Measurements from ENCODE around the gene ECD.
"Not testable (repeated sequence)": the region's sequence is repeated elsewhere in the genome, so short reads cannot be mapped to it uniquely, and the experiment has no call there.

The ECD gene

GRCh38 chr10:73131913-73132686, 35.7 kb downstream of the ECD start:
- WGBS, 2 experiments = 97% methylated on average over 2 of the region's 2 CpGs
- Histone ChIP-seq H3K36me3 (ENCODE audit: control insufficient read depth, insufficient read depth, low read length) (peaks cover 29% of the 10 kb centered on the region), H3K4me1 (ENCODE audit: control insufficient read depth, insufficient read depth, low read length) (no peaks in the 10 kb centered on the region), H3K4me3 (ENCODE audit: insufficient read depth, low read depth, low read length) (no peak overlapping the region), H3K27ac (ENCODE audit: insufficient read depth, low read depth, low read length, poor library complexity, severe bottlenecking) (no peak overlapping the region), H3K27me3 (ENCODE audit: control insufficient read depth, insufficient read depth, low read length, poor library complexity, severe bottlenecking) (no peaks in the 10 kb centered on the region), H3K9me3 (ENCODE audit: control insufficient read depth, low read length) (no peaks in the 10 kb centered on the region)

- Histone ChIP-seq H3K27me3 (ENCODE audit: control insufficient read depth, insufficient read depth, low read length, poor library complexity, severe bottlenecking) (no peaks in the 10 kb centered on the region), H3K9me3 (ENCODE audit: control insufficient read depth, low read length) (no peaks in the 10 kb centered on the region), H3K4me3 (ENCODE audit: insufficient read depth, low read depth, low read length) (no peak overlapping the region), H3K36me3 (ENCODE audit: control insufficient read depth, insufficient read depth, low read length) (peaks cover 25% of the 10 kb centered on the region), H3K4me1 (ENCODE audit: control insufficient read depth, insufficient read depth, low read length) (no peaks in the 10 kb centered on the region), H3K27ac (ENCODE audit: insufficient read depth, low read depth, low read length, poor library complexity, severe bottlenecking) (no peak overlapping the region)
- 94 to 95% methylated on average over 2 of the region's 2 CpGs for WGBS, 2 experiments
Measured at GRCh38 chr10:73131301-73131700, 36.5 kb downstream of the ECD start.

DNA sequence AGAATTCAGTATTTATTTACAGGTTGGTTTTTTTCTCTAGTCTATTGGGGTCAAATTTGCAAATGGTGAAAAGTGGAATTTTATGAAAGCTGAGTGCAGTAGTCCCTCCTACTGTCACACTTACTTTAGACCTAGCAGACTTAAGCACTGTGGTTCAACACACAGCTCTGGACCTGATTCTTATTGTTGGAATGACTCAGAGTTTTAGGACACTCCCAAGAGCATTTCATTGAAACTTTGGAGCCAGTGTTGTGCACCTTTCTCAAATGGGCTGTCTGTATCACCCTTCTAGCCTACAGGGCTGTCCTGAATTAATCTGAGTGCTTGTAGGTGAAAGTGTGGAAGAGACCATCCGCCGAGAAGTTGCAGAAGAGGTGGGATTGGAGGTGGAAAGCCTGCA, 41.5 kb downstream of the ECD start:
- Histone ChIP-seq H3K4me1 (ENCODE audit: control insufficient read depth, insufficient read depth, low read length) (no peaks in the 10 kb centered on the region), H3K27me3 (ENCODE audit: control insufficient read depth, insufficient read depth, low read length, poor library complexity, severe bottlenecking) (no peaks in the 10 kb centered on the region), H3K36me3 (ENCODE audit: control insufficient read depth, insufficient read depth, low read length) (peaks cover 8% of the 10 kb centered on the region), H3K9me3 (ENCODE audit: control insufficient read depth, low read length) (no peaks in the 10 kb centered on the region), H3K27ac (ENCODE audit: insufficient read depth, low read depth, low read length, poor library complexity, severe bottlenecking) (no peak overlapping the region), H3K4me3 (ENCODE audit: insufficient read depth, low read depth, low read length) (no peak overlapping the region)
- WGBS, 2 experiments = 96 to 97% methylated on average over 2 of the region's 2 CpGs

GRCh38 chr10:73119952-73120351, 47.9 kb downstream of the ECD start:
- Histone ChIP-seq H3K27me3 (ENCODE audit: control insufficient read depth, insufficient read depth, low read length, poor library complexity, severe bottlenecking) (no peaks in the 10 kb centered on the region), H3K4me3 (ENCODE audit: insufficient read depth, low read depth, low read length) (no peak overlapping the region), H3K4me1 (ENCODE audit: control insufficient read depth, insufficient read depth, low read length) (no peaks in the 10 kb centered on the region), H3K27ac (ENCODE audit: insufficient read depth, low read depth, low read length, poor library complexity, severe bottlenecking) (no peak overlapping the region), H3K9me3 (ENCODE audit: control insufficient read depth, low read length) (no peaks in the 10 kb centered on the region), H3K36me3 (ENCODE audit: control insufficient read depth, insufficient read depth, low read length) (no peaks in the 10 kb centered on the region)
- 94 to 95% methylated on average over 4 of the region's 4 CpGs for whole genome bisulfite sequencing, 2 experiments

DNA sequence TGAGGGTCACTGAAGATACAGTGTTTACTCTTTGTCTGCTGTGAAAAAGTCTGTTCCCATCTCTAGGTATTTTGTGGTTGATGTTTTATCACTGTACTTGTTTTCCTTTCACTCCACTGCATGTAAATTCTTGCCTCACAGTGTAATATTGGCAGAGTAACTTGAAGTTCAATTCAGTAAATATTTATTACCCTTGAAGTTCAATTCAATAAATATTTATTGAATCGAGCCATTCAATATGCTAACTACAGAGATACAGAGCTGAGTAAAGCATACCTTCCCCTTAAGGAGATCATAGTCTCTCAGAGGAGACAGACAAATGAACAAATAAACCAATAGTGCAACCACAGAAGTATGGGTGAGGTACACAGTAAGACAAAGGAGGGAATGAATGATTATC, 48.4 kb downstream of the ECD start:
- Histone ChIP-seq H3K27ac (ENCODE audit: insufficient read depth, low read depth, low read length, poor library complexity, severe bottlenecking) (no peak overlapping the region), H3K9me3 (ENCODE audit: control insufficient read depth, low read length) (no peaks in the 10 kb centered on the region), H3K4me3 (ENCODE audit: insufficient read depth, low read depth, low read length) (no peak overlapping the region), H3K36me3 (ENCODE audit: control insufficient read depth, insufficient read depth, low read length) (no peaks in the 10 kb centered on the region), H3K27me3 (ENCODE audit: control insufficient read depth, insufficient read depth, low read length, poor library complexity, severe bottlenecking) (no peaks in the 10 kb centered on the region), H3K4me1 (ENCODE audit: control insufficient read depth, insufficient read depth, low read length) (no peaks in the 10 kb centered on the region)
- 75 to 82% methylated on average over 1 of the region's 1 CpG for whole genome bisulfite sequencing, 2 experiments

DNA sequence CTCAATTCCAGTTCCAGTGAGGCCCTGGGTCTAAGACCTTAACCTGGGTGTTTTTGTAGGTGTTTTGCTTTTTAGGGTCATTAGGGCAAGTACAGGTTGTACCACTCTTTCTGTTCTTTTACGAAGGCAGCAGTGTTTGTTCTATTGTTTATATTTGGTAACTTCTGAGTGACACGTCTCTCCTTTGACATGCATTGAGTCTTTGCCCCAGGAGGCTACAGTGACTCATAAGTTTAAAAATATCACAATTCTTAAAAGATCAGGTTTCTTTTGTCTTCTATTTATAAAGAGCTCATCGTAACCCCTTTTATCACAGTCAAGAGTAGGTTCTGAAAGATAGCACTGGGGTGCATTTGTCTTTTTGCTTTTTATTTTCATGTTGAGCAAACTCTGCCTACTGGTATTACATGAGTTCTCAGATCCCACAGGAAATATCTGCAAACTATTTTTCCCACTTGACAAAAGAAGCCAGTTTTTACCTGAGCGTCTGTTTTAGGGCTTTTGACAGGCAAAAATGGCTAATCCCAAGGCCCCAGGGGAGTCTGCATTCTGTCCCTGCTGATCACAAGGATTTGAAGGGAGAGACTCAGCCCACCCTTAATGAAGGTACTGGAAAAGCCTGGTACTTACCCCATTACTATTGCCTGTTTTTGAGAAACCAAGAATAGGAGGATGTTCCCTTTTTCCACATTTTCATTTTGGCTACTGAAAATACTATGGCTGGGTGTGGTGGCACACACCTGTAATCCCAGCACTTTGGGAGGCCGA, 49.6 kb downstream of the ECD start:
- H3K4me1 ChIP-seq (ENCODE audit: control insufficient read depth, insufficient read depth, low read length) = no peaks in the 10 kb centered on the region
- no peaks in the 10 kb centered on the region for H3K27me3 ChIP-seq (ENCODE audit: control insufficient read depth, insufficient read depth, low read length, poor library complexity, severe bottlenecking)
- no peaks in the 10 kb centered on the region for H3K36me3 ChIP-seq (ENCODE audit: control insufficient read depth, insufficient read depth, low read length)
- no peak overlapping the region for H3K27ac ChIP-seq (ENCODE audit: insufficient read depth, low read depth, low read length, poor library complexity, severe bottlenecking)
- 39 to 43% methylated on average over 5 of the region's 5 CpGs for WGBS, 2 experiments
- no peaks in the 10 kb centered on the region for H3K9me3 ChIP-seq (ENCODE audit: control insufficient read depth, low read length)
- H3K4me3 ChIP-seq (ENCODE audit: insufficient read depth, low read depth, low read length) = no peak overlapping the region

DNA sequence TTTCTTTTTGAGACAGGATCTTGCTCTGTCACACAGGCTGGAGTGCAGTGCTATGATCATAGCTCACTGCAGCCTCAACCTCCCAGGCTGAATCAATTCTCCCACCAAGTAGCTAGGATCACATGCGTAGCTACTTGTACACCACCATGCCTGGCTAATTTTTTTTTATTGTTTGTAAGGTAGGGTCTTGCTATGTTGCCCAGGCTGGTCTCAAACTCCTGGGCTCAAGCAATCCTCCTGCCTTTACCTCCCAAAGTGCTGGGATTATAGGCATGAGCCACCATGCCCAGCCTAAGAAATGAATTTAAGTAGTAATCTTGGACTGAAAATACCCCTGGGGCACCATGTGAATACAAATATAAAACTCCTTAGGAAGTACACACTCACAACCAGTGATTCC, 51.8 kb downstream of the ECD start:
- Histone ChIP-seq H3K36me3 (ENCODE audit: control insufficient read depth, insufficient read depth, low read length) (no peaks in the 10 kb centered on the region), H3K9me3 (ENCODE audit: control insufficient read depth, low read length) (no peaks in the 10 kb centered on the region), H3K27me3 (ENCODE audit: control insufficient read depth, insufficient read depth, low read length, poor library complexity, severe bottlenecking) (no peaks in the 10 kb centered on the region), H3K4me1 (ENCODE audit: control insufficient read depth, insufficient read depth, low read length) (no peaks in the 10 kb centered on the region), H3K27ac (ENCODE audit: insufficient read depth, low read depth, low read length, poor library complexity, severe bottlenecking) (no peak overlapping the region), H3K4me3 (ENCODE audit: insufficient read depth, low read depth, low read length) (no peak overlapping the region)
- WGBS, 2 experiments = 88 to 93% methylated on average over 1 of the region's 1 CpG

- no peaks in the 10 kb centered on the region for H3K27me3 ChIP-seq (ENCODE audit: control insufficient read depth, insufficient read depth, low read length, poor library complexity, severe bottlenecking)
- H3K27ac ChIP-seq (ENCODE audit: insufficient read depth, low read depth, low read length, poor library complexity, severe bottlenecking) = no peak overlapping the region
- WGBS, 2 experiments = 92 to 96% methylated on average over 1 of the region's 1 CpG
- H3K9me3 ChIP-seq (ENCODE audit: control insufficient read depth, low read length) = no peaks in the 10 kb centered on the region
- H3K36me3 ChIP-seq (ENCODE audit: control insufficient read depth, insufficient read depth, low read length) = no peaks in the 10 kb centered on the region
- H3K4me3 ChIP-seq (ENCODE audit: insufficient read depth, low read depth, low read length) = no peak overlapping the region
- no peaks in the 10 kb centered on the region for H3K4me1 ChIP-seq (ENCODE audit: control insufficient read depth, insufficient read depth, low read length)
Measured at GRCh38 chr10:73113551-73113950, 54.3 kb downstream of the ECD start.

DNA sequence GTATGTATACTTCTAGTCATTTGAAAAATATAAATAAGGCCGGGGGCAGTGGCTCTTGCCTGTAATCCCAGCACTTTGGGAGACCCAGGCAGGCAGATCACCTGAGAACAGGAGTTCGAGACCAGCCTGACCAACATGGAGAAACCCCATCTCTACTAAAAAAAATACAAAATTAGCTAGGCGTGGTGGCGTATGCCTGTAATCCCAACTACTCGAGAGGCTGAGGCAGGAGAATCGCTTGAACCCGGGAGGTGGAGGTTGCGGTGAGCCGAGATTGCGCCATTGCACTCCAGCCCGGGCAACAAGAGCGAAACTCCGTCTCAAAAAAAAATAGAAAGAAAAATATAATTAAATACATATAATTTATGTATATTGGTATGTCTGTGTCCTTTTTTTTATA, 55.8 kb downstream of the ECD start:
- H3K27ac ChIP-seq (ENCODE audit: insufficient read depth, low read depth, low read length, poor library complexity, severe bottlenecking); H3K4me3 ChIP-seq (ENCODE audit: insufficient read depth, low read depth, low read length); H3K9me3 ChIP-seq (ENCODE audit: control insufficient read depth, low read length); H3K36me3 ChIP-seq (ENCODE audit: control insufficient read depth, insufficient read depth, low read length); H3K27me3 ChIP-seq (ENCODE audit: control insufficient read depth, insufficient read depth, low read length, poor library complexity, severe bottlenecking); H3K4me1 ChIP-seq (ENCODE audit: control insufficient read depth, insufficient read depth, low read length): not testable (repeated sequence)
- WGBS, 2 experiments = 92% methylated on average over 7 to 10 of the region's 13 CpGs

DNA sequence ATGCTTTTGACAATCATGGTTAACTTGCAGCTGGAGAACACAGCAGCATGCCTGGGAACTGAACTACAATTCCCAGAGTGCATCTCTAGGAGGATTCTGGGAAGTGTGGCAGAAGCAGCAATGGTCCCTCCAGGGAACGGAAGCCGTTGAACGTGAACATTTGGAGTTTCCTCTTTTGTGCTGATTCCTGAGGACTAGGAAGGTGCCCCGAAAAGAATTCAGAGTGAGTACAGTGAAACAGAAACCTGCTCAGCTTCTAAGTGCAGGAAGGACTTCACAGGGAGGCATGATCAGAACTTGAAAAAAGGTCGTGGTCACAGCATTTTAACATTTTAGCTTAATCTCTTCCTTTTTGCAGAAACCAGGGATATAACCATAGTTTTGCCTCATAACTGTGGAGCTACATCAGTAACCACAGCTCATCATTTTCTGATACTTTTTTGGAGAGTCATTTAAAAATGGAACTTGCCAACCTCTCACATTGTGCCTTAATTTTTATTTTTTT, 57.4 kb downstream of the ECD start, which contains the start of gene NUDT13:
NUDT13 (plus strand) TSS at position 111 of the 505 bp plus-strand sequence. CDS start 3,911 bp downstream, outside the sequence.
- Histone ChIP-seq H3K4me1 (ENCODE audit: control insufficient read depth, insufficient read depth, low read length) (no peaks in the 10 kb centered on the region), H3K9me3 (ENCODE audit: control insufficient read depth, low read length) (no peaks in the 10 kb centered on the region), H3K27me3 (ENCODE audit: control insufficient read depth, insufficient read depth, low read length, poor library complexity, severe bottlenecking) (no peaks in the 10 kb centered on the region), H3K36me3 (ENCODE audit: control insufficient read depth, insufficient read depth, low read length) (no peaks in the 10 kb centered on the region), H3K4me3 (ENCODE audit: insufficient read depth, low read depth, low read length) (peak within 1 kb of the TSS; percentile 30), H3K27ac (ENCODE audit: insufficient read depth, low read depth, low read length, poor library complexity, severe bottlenecking) (no peak within 1 kb of the TSS)
- WGBS, 2 experiments = 32 to 36% methylated on average over 5 of the region's 5 CpGs

Measured in ectodermal cell (in vitro differentiated cells).